HT-29 (cell line): ENCODE measurements around the gene SRSF8. TPM values are rescaled to one million over a fixed set of nuclear protein-coding genes. Genes with fewer than 3 reads are reported as not detected.
"Not testable (repeated sequence)": the region's sequence is repeated elsewhere in the genome, so short reads cannot be mapped to it uniquely, and the experiment has no call there.

ENCODE experiments used
- DNase-seq: peaks from one replicate; pipeline ENCODE4 v3.0.0-alpha.2; 2015; ENCODE audit warnings: low spot score
- total RNA-seq: library from RNA; depleted of rRNA; stranded (reverse); fragments of >200 nt; shearing (Covaris generic); gene quantifications from 2 replicates; pipeline ENCODE4 v1.2.3, GENCODE V29; 2014; rRNA removed

Gene SRSF8
- total RNA-seq: 20.2 and 22.4 TPM in 2 replicates

DNA sequence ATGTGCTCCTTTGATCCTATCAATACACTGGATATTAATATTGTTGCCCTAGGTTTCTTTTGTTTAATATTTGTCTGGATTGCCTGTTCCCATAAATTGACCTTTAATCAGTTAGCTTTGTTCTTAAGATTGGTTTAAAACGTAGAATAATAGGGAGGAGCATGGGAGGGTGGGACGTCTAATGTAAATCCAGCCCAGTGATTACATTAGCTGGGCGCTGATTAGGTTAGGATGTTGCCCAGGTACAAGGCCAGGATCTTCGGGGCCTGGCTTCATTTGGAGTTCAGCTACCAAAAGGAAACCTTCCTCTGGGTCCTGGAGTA, at the start of gene SRSF8:
SRSF8 (plus strand) TSS at position 204 of the 323 bp plus-strand sequence. CDS start 308 bp downstream, outside the sequence.
- no peak for DNase-seq

GRCh38 chr11:95021468-95021867, 45.3 kb upstream of the SRSF8 start:
- DNase-seq: not testable (repeated sequence)

- DNase-seq: no peak
Measured at GRCh38 chr11:95024958-95025357, 41.8 kb upstream of the SRSF8 start, which contains the start of gene KDM4E. KDM4E (plus strand) TSS chr11:95025258; CDS start chr11:95025558, 300 bp downstream.

GRCh38 chr11:95025594-95025993, 41.1 kb upstream of the SRSF8 start:
- not testable (repeated sequence) for DNase-seq

- no peak for DNase-seq
Measured at GRCh38 chr11:95028357-95028756, 38.4 kb upstream of the SRSF8 start.

GRCh38 chr11:95033051-95033450, 33.7 kb upstream of the SRSF8 start:
- no peak for DNase-seq

DNA sequence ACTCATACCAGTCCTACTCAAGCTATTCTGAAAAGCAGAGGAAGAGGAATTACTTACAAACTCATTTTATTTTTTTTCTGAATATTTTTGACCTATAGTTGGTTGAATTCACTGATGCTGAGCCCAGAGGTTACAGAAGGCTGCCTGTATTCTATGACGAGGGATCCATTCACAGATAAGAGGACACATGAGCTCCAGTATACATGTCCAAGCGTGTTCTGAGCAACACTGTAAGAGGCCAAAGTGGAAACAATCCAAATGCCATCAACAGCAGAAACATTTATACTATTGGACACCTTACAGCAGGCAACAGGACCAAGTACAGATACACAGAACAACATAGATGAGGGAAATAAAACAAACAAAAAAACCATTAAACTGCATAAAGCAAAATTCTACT, 31.4 kb upstream of the SRSF8 start:
- no peak for DNase-seq

DNA sequence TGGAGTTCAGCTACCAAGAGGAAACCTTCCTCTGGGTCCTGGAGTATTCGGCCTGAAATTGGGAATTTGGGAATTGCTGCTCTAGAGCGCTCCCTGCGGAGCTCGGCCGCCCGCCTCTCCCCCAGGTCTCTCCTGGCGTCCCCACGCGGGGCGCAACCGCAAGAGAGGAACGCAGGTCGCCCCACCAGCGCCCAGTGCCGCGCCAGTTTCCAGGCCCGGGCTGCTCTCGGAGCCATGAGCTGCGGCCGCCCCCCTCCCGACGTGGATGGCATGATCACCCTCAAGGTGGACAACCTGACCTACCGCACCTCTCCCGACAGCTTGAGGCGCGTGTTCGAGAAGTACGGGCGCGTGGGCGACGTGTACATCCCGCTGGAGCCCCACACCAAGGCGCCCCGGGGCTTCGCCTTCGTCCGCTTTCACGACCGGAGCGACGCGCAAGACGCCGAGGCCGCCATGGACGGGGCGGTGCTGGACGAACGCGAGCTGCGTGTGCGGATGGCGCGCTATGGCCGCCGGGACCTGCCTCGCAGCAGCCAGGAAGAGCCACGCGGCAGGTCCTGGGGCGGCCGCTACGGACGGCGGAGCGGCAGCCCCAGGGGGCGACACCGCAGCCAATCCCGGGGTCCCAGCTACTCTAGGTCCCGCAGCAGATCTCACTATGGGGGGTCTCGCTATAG, 29.2 kb upstream of the SRSF8 start:
- not testable (repeated sequence) for DNase-seq

GRCh38 chr11:95042239-95042638, 24.5 kb upstream of the SRSF8 start:
- DNase-seq: no peak

DNA sequence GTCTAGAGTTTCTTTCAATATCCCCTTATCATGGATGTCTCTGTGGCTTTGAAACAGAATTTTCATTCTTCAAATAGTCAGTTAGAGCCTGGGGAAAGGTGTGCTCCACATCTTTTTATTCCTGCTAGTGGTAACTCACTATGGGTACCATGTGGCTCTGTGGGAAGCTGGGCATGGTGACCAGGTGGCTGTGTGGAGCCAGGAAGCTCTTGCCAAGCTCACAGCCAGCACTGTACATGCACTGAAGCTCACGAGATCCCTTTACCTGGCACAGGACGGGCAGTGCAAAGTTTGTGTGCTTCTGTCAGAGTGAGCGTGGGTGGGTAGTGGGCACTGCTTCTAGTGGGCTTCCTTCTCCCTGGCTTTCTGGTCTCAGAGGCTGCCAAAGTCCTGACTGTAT, 23.8 kb upstream of the SRSF8 start:
- no peak for DNase-seq

- DNase-seq: no peak
Measured at GRCh38 chr11:95044010-95044409, 22.7 kb upstream of the SRSF8 start.

DNA sequence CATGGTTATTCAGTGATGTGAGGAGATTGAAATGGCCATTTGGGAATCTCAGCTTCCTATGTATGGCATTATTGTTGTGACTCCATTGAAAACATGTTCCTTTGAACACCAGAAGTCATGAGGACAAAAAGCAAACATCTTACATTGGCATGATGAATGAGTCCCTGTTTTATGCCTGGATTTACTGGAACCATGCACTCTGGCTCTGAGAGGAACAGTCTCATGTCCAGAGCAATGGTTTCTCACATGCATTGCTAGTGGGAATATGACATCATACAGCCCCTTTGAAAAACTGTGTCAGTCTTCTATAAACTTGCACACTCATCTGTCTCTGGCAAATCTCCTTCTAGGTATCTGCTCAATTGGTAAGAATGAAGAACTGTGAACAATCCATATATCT, 20.9 kb upstream of the SRSF8 start:
- no peak for DNase-seq

DNA sequence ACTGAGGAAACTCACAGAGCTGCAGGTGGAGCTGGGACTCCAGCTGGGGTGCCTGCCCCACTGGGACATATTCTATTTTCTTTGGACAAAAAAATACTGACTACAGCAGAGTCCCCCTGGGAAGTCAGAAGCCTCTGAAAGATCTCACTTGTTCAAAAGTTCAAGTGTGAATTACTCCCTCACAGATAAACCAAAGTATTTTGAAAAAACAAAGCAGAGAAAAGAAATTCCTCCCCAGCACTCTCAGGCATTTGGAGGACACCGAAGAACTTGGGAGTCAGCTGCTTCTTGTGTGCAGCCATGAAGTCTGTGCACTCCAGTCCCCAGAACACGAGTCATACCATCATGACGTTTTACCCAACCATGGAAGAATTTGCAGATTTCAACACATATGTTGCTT, 17.6 kb upstream of the SRSF8 start, which contains the start of gene KDM4F:
KDM4F (plus strand) TSS at position 301 of the 400 bp plus-strand sequence.
- not testable (repeated sequence) for DNase-seq

DNA sequence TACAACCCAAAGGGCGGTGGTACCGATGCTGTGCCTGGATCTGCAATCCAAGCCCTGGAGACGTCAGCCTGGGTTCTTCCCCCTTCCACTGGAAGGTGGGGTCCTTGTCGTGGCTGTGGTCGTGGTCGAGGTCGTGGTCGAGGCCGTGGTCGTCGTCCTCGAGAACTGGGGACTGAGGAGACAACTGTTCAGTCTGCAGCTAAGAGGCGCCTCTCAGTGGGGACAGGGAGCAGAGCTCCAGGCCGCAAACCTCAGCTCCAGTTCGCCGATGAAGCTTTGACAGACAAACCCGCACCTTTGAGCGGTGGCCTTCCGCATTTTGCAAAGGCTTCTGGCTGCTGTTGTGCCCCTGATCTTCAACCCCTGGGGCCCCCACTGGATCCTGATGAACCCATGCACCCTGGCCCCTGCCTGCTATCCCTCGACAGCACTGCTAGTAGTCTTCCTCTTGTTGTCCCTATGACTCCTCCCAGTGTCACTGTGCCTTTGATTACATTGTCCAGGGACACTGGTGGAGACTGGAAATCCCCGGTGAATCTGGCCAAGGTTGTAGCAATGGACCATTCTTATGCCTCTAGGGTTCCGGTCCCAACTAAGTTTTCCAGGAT, 16.0 kb upstream of the SRSF8 start:
- no peak for DNase-seq

DNA sequence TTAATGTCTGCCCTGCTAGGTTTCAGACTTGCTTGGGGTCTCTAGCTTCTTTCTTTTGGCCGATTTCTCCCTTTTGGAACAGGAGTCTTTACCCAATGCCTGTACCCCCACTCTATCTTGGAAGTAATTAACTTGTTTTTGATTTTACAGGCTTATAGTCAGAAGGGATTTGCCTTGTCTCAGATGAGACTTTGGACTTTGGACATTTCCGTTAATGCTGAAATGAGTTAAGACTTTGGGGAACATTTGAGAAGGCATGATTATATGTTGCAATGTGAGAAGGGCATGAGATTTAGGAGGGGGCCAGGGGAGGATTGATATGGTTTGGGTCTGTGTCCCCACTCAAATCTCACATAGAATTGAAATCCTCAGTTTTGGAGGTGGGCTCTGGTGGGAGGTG, 12.4 kb upstream of the SRSF8 start:
- no peak for DNase-seq

GRCh38 chr11:95055283-95055897, 11.3 kb upstream of the SRSF8 start:
- no peak for DNase-seq

- DNase-seq: no peak
Measured at GRCh38 chr11:95057959-95058358, 8.8 kb upstream of the SRSF8 start.

DNA sequence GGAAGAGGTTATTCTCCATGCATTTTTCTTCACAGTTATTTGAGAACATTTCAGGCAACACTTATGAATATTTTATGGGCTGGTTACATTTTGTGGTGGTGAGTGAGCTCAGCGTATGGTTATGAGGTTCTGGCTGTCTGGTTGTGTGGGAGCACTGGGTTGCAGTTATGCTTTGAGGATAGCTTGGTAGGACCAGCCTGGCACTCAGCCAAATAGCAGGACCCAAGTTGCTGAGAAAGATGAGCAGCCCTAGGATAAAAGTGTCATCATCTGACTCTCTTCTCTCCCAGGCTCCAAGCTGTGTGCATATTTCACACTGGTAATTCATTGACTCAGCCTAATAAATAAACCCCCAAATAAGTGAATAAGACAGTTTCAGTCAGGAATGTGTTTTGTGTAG, 8.1 kb upstream of the SRSF8 start:
- no peak for DNase-seq

GRCh38 chr11:95059046-95059445, 7.7 kb upstream of the SRSF8 start:
- DNase-seq: no peak

- no peak for DNase-seq
Measured at GRCh38 chr11:95065336-95065735, 1.4 kb upstream of the SRSF8 start.

GRCh38 chr11:95067039-95067840, 521 bp downstream of the SRSF8 start:
- DNase-seq: peak; percentile 82

GRCh38 chr11:95067841-95068219, 1.1 kb downstream of the SRSF8 start:
- no peak for DNase-seq
